Mesenchymal stem cell (in vitro differentiated cells and primary cell): ENCODE measurements around the gene TAP2.

ENCODE experiments used
- DNase-seq: peaks from one replicate; pipeline ENCODE4 v3.0.0-alpha.2; 2013
- H2AFZ ChIP-seq: one replicate; pipeline ENCODE4 v1.6.1; 2013; ENCODE audit warnings: low read depth, mild to moderate bottlenecking, control low read depth, inconsistent platforms, low read length, moderate library complexity
- H2AK5ac ChIP-seq: 2 replicates; pipeline ENCODE4 v1.6.1; 2013; ENCODE audit warnings: low read length, moderate library complexity, mild to moderate bottlenecking, inconsistent platforms; ENCODE audit not compliant: severe bottlenecking
- H2BK120ac ChIP-seq: one replicate; pipeline ENCODE4 v1.6.1; 2013; ENCODE audit warnings: low read depth, mild to moderate bottlenecking, inconsistent platforms, low read length, moderate library complexity
- H2BK12ac ChIP-seq, 2 experiments: one replicate each; pipeline ENCODE4 v1.6.1; 2013; ENCODE audit warnings: inconsistent platforms in 2 of 2, low read length in 2 of 2, mild to moderate bottlenecking in 2 of 2, moderate library complexity in 2 of 2, control low read depth in 1 of 2
- H2BK15ac ChIP-seq: one replicate; pipeline ENCODE4 v1.6.1; 2013; ENCODE audit warnings: mild to moderate bottlenecking, low read depth, inconsistent platforms; ENCODE audit not compliant: poor library complexity, severe bottlenecking
- H2BK5ac ChIP-seq: 2 replicates; pipeline ENCODE4 v1.6.1; 2013; ENCODE audit warnings: low read depth, mild to moderate bottlenecking, low read length, control low read depth, inconsistent platforms; ENCODE audit not compliant: poor library complexity, severe bottlenecking
- H3K14ac ChIP-seq, 2 experiments: one replicate each; pipeline ENCODE4 v1.6.1; 2013; ENCODE audit warnings: inconsistent platforms in 2 of 2, low read length in 2 of 2, control low read depth in 1 of 2, mild to moderate bottlenecking in 1 of 2, moderate library complexity in 1 of 2
- H3K18ac ChIP-seq, 2 experiments: one replicate each; pipeline ENCODE4 v1.6.1; 2013; ENCODE audit warnings: inconsistent platforms in 2 of 2, low read length in 2 of 2, control low read depth in 1 of 2, low read depth in 1 of 2, mild to moderate bottlenecking in 1 of 2
- H3K23ac ChIP-seq, 2 experiments: one replicate each; pipeline ENCODE4 v1.6.1; 2013; ENCODE audit warnings: inconsistent platforms in 2 of 2, low read length in 2 of 2, mild to moderate bottlenecking in 2 of 2, moderate library complexity in 2 of 2, control low read depth in 1 of 2
- H3K27ac ChIP-seq: 2 replicates; pipeline ENCODE4 v1.5.1; 2013; ENCODE audit warnings: mild to moderate bottlenecking, moderate library complexity, low read length, control low read depth, inconsistent platforms; ENCODE audit not compliant: poor library complexity, severe bottlenecking
- H3K27me3 ChIP-seq, 2 experiments: 2 replicates each; pipeline versions ENCODE4 v1.6.1 to v1.7.0; 2013; ENCODE audit warnings: low read length in 2 of 2, mild to moderate bottlenecking in 2 of 2, moderate library complexity in 2 of 2, control low read depth in 1 of 2, inconsistent platforms in 1 of 2; ENCODE audit not compliant: control insufficient read depth in 1 of 2, insufficient read depth in 1 of 2
- H3K36me3 ChIP-seq, 2 experiments: 2 replicates each; pipeline versions ENCODE4 v1.6.1 to v1.7.0; 2013; ENCODE audit warnings: low read length in 2 of 2, control low read depth in 1 of 2, inconsistent platforms in 1 of 2, low read depth in 1 of 2, mild to moderate bottlenecking in 1 of 2; ENCODE audit not compliant: insufficient read depth in 2 of 2, control insufficient read depth in 1 of 2
- H3K4ac ChIP-seq, 2 experiments: one replicate each; pipeline ENCODE4 v1.6.1; 2013; ENCODE audit warnings: inconsistent platforms in 2 of 2, low read length in 2 of 2, mild to moderate bottlenecking in 2 of 2, moderate library complexity in 2 of 2, control low read depth in 1 of 2, low read depth in 1 of 2
- H3K4me1 ChIP-seq: 2 replicates; pipeline ENCODE4 v1.6.1; 2013; ENCODE audit warnings: low read depth, low read length, control low read depth; ENCODE audit not compliant: control insufficient read depth, insufficient read depth
- H3K4me2 ChIP-seq: 2 replicates; pipeline ENCODE4 v1.6.1; 2013; ENCODE audit warnings: low read length, mild to moderate bottlenecking, inconsistent platforms; ENCODE audit not compliant: poor library complexity, severe bottlenecking
- H3K4me3 ChIP-seq, 2 experiments: 2 replicates each; pipeline versions ENCODE4 v1.5.1 to v1.7.0; 2013; ENCODE audit warnings: low read length in 2 of 2, mild to moderate bottlenecking in 2 of 2, control low read depth in 1 of 2, low read depth in 1 of 2; ENCODE audit not compliant: insufficient read depth in 1 of 2
- H3K79me1 ChIP-seq: replicated peaks from 2 replicates; pipeline ENCODE4 v1.6.1; 2013; ENCODE audit warnings: mild to moderate bottlenecking, control low read depth, low read length, inconsistent platforms; ENCODE audit not compliant: poor library complexity, severe bottlenecking
- H3K9ac ChIP-seq: 2 replicates; pipeline ENCODE4 v1.7.0; 2013; ENCODE audit warnings: mild to moderate bottlenecking, low read length, moderate library complexity
- H3K9me3 ChIP-seq: 2 replicates; pipeline ENCODE4 v1.7.0; 2013; ENCODE audit warnings: mild to moderate bottlenecking, low read length; ENCODE audit not compliant: control insufficient read depth
- H4K8ac ChIP-seq: one replicate; pipeline ENCODE4 v1.6.1; 2013; ENCODE audit warnings: inconsistent platforms, mild to moderate bottlenecking, low read length, moderate library complexity
- H4K91ac ChIP-seq: one replicate; pipeline ENCODE4 v1.6.1; 2013; ENCODE audit warnings: mild to moderate bottlenecking, low read length, inconsistent platforms
- WGBS: methylation state at CpG from one replicate; pipeline ENCODE4 v1.1.7; 2013; ENCODE audit warnings: mixed read lengths; 5-methylcytosine and 5-hydroxymethylcytosine counted together

TAP2 gene

GRCh38 chr6:32833664-32834063, 4.9 kb downstream of the TAP2 start:
- Histone ChIP-seq H3K4me1 (peaks cover 8% of the 10 kb centered on the region), H2BK15ac (no peak overlapping the region), H3K27me3 (no peaks in the 10 kb centered on the region), H4K91ac (no peak overlapping the region), H3K23ac (no peak overlapping the region), H3K27ac (no peak overlapping the region), H3K18ac (no peak overlapping the region), H4K8ac (no peak overlapping the region), H3K9ac (no peak overlapping the region), H3K4me3 (no peak overlapping the region), H3K9me3 (no peaks in the 10 kb centered on the region), H2AFZ (no peak overlapping the region), H2BK5ac (no peak overlapping the region), H2BK120ac (no peak overlapping the region), H3K36me3 (peaks cover 34 to 78% of the 10 kb centered on the region in 2 experiments), H3K79me1 (peaks cover 18% of the 10 kb centered on the region), H3K14ac (no peak overlapping the region), H3K4ac (no peak overlapping the region), H2BK12ac (no peak overlapping the region), H3K4me2 (no peak overlapping the region), H2AK5ac (no peak overlapping the region)
- 94% methylated on average over 5 of the region's 5 CpGs for WGBS
- no peak for DNase-seq

GRCh38 chr6:32832535-32832934, 6.0 kb downstream of the TAP2 start:
- H3K27me3 ChIP-seq: no peaks in the 10 kb centered on the region
- H2BK5ac ChIP-seq: no peak overlapping the region
- H2AK5ac ChIP-seq: no peak overlapping the region
- H3K4ac ChIP-seq: no peak overlapping the region
- no peak overlapping the region for H2BK12ac ChIP-seq
- no peak overlapping the region for H3K18ac ChIP-seq
- no peak overlapping the region for H2AFZ ChIP-seq
- no peaks in the 10 kb centered on the region for H3K9me3 ChIP-seq
- no peak overlapping the region for H3K9ac ChIP-seq
- 94% methylated on average over 13 of the region's 13 CpGs for WGBS
- DNase-seq: no peak
- H3K4me3 ChIP-seq: no peak overlapping the region
- no peak overlapping the region for H3K27ac ChIP-seq
- peaks cover 14% of the 10 kb centered on the region for H3K79me1 ChIP-seq
- H4K91ac ChIP-seq: no peak overlapping the region
- H3K36me3 ChIP-seq: peaks cover 36 to 88% of the 10 kb centered on the region in 2 experiments
- peaks cover 2% of the 10 kb centered on the region for H3K4me1 ChIP-seq
- no peak overlapping the region for H2BK120ac ChIP-seq
- no peak overlapping the region for H2BK15ac ChIP-seq
- no peak overlapping the region for H3K14ac ChIP-seq
- no peak overlapping the region for H3K4me2 ChIP-seq
- H3K23ac ChIP-seq: no peak overlapping the region
- no peak overlapping the region for H4K8ac ChIP-seq

GRCh38 chr6:32830936-32831335, 7.6 kb downstream of the TAP2 start:
- Histone ChIP-seq H3K4ac (no peak overlapping the region), H3K14ac (no peak overlapping the region), H2BK5ac (no peak overlapping the region), H3K27me3 (no peaks in the 10 kb centered on the region), H3K18ac (no peak overlapping the region), H2BK12ac (no peak overlapping the region), H3K23ac (no peak overlapping the region), H4K8ac (no peak overlapping the region), H2AK5ac (no peak overlapping the region), H4K91ac (no peak overlapping the region), H3K4me2 (no peak overlapping the region), H3K9ac (no peak overlapping the region), H2AFZ (no peak overlapping the region), H3K4me1 (peaks cover 1% of the 10 kb centered on the region), H2BK15ac (no peak overlapping the region), H3K36me3 (peaks cover 36 to 79% of the 10 kb centered on the region in 2 experiments), H3K79me1 (peaks cover 6% of the 10 kb centered on the region), H3K4me3 (no peak overlapping the region), H3K9me3 (no peaks in the 10 kb centered on the region), H3K27ac (no peak overlapping the region), H2BK120ac (no peak overlapping the region)
- WGBS: 70% methylated on average over 4 of the region's 5 CpGs
- no peak for DNase-seq

- H3K14ac ChIP-seq: no peak overlapping the region
- H3K4me2 ChIP-seq: no peak overlapping the region
- no peak overlapping the region for H3K4ac ChIP-seq
- H3K23ac ChIP-seq: no peak overlapping the region
- DNase-seq: no peak
- no peak overlapping the region for H2BK15ac ChIP-seq
- H4K91ac ChIP-seq: no peak overlapping the region
- no peaks in the 10 kb centered on the region for H3K79me1 ChIP-seq
- H2BK120ac ChIP-seq: no peak overlapping the region
- H3K27ac ChIP-seq: no peak overlapping the region
- H4K8ac ChIP-seq: no peak overlapping the region
- H3K9me3 ChIP-seq: no peaks in the 10 kb centered on the region
- peaks cover 29 to 70% of the 10 kb centered on the region in 2 experiments for H3K36me3 ChIP-seq
- WGBS: 92% methylated on average over 5 of the region's 5 CpGs
- H3K4me3 ChIP-seq: no peak overlapping the region
- no peak overlapping the region for H3K18ac ChIP-seq
- no peak overlapping the region for H3K9ac ChIP-seq
- H3K4me1 ChIP-seq: no peaks in the 10 kb centered on the region
- H3K27me3 ChIP-seq: no peaks in the 10 kb centered on the region
- H2AK5ac ChIP-seq: no peak overlapping the region
- H2BK5ac ChIP-seq: no peak overlapping the region
- no peak overlapping the region for H2AFZ ChIP-seq
- H2BK12ac ChIP-seq: no peak overlapping the region
These were observed 8.5 kb downstream of the TAP2 start for GRCh38 chr6:32830017-32830416.
